GM21723 (cell line): Measurements from ENCODE around the gene RIF1.
A peak's percentile ranks its signal among the peaks of the same experiment; 100 is the strongest.

Experiments used
- ATAC-seq: cut with Tn5 transposase; IDR thresholded peaks from one replicate; pipeline ENCODE4 v1.9.1; 2021; ENCODE audit warnings: mild to moderate bottlenecking, moderate library complexity; ENCODE audit not compliant: unreplicated experiment

RIF1 gene

GRCh38 chr2:151409601-151410484 lies at the start of gene RIF1:
RIF1 (plus strand) TSS chr2:151409902; CDS start chr2:151410424, 522 bp downstream.
- ATAC-seq: peak; percentile 92

GRCh38 chr2:151361674-151362370 lies 47.9 kb upstream of the RIF1 start:
- no peak for ATAC-seq

- peak; percentile 51 for ATAC-seq
Observed at GRCh38 chr2:151363709-151364108, 46.0 kb upstream of the RIF1 start.

GRCh38 chr2:151367571-151367970 lies 42.1 kb upstream of the RIF1 start:
- ATAC-seq: no peak

GRCh38 chr2:151374436-151374835 lies 35.3 kb upstream of the RIF1 start:
- peak; percentile 84 for ATAC-seq

- ATAC-seq: no peak
Observed at GRCh38 chr2:151379169-151379568, 30.5 kb upstream of the RIF1 start.

- ATAC-seq: no peak
Observed at GRCh38 chr2:151380580-151381235, 29.0 kb upstream of the RIF1 start.

- ATAC-seq: no peak
Observed at GRCh38 chr2:151381266-151381665, 28.4 kb upstream of the RIF1 start.

- no peak for ATAC-seq
Observed at GRCh38 chr2:151388011-151388410, 21.7 kb upstream of the RIF1 start.

GRCh38 chr2:151391436-151391835 lies 18.3 kb upstream of the RIF1 start:
- no peak for ATAC-seq

GRCh38 chr2:151394509-151394908 lies 15.2 kb upstream of the RIF1 start:
- no peak for ATAC-seq

GRCh38 chr2:151395509-151396374 lies 14.0 kb upstream of the RIF1 start:
- no peak for ATAC-seq

- no peak for ATAC-seq
Observed at GRCh38 chr2:151399981-151400380, 9.7 kb upstream of the RIF1 start.

- ATAC-seq: no peak
Observed at GRCh38 chr2:151401149-151401548, 8.6 kb upstream of the RIF1 start.

GRCh38 chr2:151403914-151404313 lies 5.8 kb upstream of the RIF1 start:
- ATAC-seq: no peak

- no peak for ATAC-seq
Observed at GRCh38 chr2:151405376-151405775, 4.3 kb upstream of the RIF1 start.

- ATAC-seq: no peak
Observed at GRCh38 chr2:151407281-151407680, 2.4 kb upstream of the RIF1 start.

GRCh38 chr2:151408788-151409600 lies 708 bp upstream of the RIF1 start:
- ATAC-seq: no peak

GRCh38 chr2:151410485-151410834 lies 758 bp downstream of the RIF1 start:
- ATAC-seq: peak; percentile 46

GRCh38 chr2:151417650-151418049 lies 7.9 kb downstream of the RIF1 start:
- no peak for ATAC-seq
